Raji (cell line): ENCODE data around the gene OR9A4.

ENCODE experiments used
- POLR2A ChIP-seq: IDR thresholded peaks from 2 replicates; pipeline ENCODE4 v1.6.1; 2011; ENCODE audit warnings: low read depth, low read length, control low read depth; ENCODE audit not compliant: insufficient read depth

OR9A4 gene

DNA sequence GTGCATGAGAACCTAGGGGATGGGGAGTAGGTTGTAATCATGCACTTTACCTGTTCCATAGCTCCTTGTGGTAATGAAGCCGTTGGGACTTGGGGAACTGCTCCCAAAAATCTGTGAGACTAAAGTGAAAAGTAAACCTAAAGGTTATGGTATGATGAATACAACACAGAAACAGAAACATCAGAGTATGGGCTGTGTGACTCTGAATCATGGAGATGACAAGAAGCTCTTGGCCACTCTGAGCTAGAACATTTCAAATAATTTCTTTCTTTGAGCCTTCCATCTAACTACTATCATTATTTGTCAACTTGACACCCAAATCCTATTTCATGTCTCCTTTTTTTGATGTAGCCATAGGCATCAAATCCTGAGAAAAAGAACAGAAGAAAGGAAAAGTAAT, 27.6 kb downstream of the OR9A4 start:
- no peak for TF ChIP-seq POLR2A

DNA sequence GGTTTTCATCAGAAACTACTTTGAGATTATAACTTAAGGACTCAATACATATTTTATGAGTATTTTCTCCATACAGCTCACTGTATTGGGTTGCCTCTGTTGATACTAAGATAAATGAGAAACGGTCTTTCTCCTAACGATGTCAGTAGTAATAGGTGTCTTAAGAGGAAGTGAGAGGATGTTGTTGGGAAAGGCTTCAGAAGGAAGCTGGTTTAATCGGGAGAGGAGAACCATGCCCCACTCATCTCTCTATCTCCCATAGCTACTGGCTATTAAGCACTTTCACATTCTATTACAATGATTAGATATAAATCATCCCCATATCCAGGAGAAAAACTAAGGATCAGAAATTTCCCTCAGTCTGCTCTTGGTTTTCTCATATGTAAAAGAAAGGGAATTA, 28.6 kb downstream of the OR9A4 start:
- no peak for TF ChIP-seq POLR2A

DNA sequence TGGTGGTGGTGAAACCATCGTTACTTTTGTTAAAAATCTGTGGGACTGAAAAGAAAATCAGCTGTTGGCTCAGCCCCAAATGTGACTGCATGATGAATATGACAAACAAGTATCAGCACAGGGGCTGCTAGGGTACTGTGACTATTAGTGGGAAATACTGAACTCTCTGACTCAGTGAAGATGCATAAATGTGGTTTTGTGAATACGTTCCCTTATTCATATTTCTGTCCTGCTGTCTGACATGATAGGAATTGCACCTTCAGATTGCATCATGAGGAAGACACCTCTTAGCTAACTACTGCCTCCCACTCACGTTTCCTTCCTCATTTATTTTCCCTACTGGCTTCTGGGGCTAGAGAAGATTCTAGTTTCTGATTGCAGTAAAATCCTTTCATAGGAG, 29.2 kb downstream of the OR9A4 start:
- TF ChIP-seq POLR2A = no peak

DNA sequence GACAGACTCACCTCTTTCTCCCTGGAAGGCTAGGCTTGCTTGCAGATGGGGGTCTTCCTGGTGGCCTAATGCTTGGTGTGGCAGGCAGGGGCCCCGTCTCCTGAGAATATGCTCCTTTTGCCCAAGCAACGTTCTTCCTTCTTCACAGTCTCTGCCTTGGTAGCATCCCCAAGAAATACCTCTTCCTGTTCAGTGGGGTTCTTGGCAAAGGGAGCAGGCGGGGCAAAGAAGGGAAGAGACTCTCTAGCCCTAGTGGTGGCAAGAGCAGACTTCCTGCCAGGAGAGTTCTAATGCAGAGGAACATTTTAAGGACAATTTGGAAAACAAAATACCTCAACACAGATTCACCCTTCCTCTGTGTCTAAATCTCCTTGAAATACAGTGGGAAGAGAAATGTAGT, 30.6 kb downstream of the OR9A4 start, which contains the start of gene CLEC5A:
Gene CLEC5A, minus strand, starts transcription at position 179 of the 400 bp plus-strand sequence. CDS start 682 bp downstream, outside the sequence.
- TF ChIP-seq POLR2A = no peak

DNA sequence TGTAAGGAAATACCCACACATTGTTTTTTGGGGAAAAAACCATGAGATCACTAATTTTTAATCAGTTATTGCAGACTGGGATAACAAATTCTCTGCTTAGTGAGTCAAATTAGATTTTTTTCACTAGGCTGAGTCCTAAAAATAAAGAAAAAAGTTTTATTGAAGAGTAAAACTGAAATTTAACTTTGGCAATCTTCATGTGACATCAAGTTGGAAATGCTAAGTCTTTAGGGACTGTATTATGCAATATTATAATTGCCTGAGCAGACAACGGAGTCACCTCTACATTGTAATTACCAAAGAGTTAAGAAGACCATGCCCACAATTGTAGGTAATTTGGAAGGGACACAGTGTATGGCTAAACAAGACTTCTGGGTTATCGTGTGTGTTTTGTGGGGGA, 32.8 kb downstream of the OR9A4 start:
- TF ChIP-seq POLR2A = no peak

DNA sequence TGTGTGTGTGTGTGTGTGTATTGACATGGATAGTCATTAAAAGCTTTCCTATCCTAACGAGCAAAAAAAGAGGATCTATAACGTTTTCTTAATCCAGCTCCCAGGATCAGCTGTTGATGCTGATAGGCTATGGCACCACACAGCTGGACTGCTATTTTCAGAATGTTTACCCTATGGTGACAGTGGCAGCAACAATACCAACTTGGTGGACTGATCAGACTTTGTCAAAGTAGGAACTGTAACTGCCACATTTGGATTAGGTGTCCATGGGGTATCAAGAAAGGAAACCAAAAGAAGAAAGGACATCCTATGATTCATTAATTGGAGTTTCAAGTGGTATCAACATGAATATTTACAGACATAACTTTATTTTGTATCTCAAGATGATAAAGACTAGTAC, 33.3 kb downstream of the OR9A4 start:
- no peak for TF ChIP-seq POLR2A

DNA sequence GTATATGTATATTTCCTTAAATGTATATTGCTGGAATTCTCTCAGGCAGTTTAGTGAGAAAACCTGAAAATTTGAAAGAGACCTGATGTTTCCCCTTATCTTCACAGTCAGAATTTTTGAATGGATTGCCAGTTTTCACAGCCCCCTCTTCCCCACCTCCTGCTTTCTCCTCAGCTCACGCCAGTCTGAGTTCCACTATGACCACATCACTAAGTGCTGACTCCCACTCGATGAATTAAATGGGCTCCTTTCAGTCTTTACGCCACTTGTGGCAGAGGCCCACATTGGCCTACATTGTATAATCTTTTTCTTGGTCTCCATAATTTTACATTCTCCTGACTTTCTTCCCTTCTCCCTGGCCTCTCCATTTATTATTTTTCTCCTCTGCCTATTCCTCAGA, 33.7 kb downstream of the OR9A4 start:
- TF ChIP-seq POLR2A = no peak

DNA sequence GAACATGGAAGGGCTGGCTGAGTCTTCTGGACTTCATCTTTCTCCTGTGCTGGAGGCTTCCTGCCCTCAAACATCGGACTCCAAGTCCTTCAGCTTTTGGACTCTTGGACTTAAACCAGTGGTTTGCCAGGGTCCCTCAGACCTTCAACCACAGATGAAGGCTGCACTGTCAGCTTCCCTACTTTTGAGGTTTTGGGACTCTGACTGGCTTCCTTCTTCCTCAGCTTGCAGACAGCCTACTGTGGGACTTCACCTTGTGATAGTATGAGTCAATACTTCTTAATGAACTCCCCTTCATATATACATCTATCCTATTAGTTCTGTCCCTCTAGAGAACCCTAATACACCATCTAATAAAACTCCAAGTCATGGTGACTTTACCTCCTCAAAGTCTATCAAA, 34.6 kb downstream of the OR9A4 start:
- no peak for TF ChIP-seq POLR2A

DNA sequence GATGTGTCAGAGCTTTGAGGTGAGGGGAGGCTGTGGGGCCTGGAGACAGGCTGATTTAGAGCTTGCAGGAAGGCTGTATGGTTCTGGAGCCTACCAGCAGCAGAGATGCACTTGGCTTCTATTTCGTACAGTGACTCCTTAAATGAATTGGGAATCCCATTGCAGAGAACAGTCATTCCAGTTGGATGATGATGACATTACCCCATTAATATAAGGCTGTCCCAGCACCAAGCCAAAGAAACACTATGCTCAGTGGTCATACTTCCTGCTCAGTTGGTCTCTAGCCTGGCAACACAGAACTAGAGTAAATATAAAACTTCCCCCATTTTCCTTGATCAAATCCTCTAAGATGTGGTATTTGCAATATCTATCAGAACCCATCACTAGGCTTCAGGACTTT, 36.3 kb downstream of the OR9A4 start:
- no peak for TF ChIP-seq POLR2A

DNA sequence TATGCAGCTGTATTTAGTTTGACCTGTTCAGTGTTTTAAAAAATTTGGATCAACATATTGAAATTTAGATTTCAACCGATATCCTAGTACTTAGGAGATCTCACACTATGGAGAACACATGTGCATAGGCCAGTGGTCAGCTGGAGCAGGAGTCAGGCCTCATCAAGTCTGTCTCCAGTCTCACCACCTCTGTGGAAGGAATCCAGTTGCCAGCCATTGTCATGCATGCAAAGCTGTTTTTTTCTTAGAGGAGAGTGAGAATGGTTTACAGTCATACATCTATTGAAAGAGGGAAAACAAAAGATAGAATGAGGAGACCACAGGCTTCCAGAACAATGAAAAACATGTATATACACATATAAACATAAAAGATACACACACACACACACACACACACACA, 38.1 kb downstream of the OR9A4 start:
- TF ChIP-seq POLR2A = no peak

DNA sequence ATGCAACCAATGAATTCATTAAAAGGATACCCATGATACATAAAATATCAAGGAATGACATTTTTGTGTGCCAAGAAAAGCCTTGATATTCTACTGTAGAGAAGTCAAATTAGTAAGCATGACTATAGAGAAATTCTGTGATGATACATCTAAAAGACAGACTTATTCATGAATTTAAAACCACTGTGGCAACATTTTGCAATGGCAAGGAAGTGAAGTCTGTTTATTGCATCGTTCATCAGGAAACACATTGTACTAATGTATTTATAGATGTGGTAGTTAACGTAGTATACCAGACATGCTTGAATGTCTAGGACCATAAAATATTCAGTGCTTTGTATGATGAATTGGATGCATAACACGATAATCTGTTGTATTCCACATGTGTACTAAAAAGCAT, 39.9 kb downstream of the OR9A4 start:
- no peak for TF ChIP-seq POLR2A

DNA sequence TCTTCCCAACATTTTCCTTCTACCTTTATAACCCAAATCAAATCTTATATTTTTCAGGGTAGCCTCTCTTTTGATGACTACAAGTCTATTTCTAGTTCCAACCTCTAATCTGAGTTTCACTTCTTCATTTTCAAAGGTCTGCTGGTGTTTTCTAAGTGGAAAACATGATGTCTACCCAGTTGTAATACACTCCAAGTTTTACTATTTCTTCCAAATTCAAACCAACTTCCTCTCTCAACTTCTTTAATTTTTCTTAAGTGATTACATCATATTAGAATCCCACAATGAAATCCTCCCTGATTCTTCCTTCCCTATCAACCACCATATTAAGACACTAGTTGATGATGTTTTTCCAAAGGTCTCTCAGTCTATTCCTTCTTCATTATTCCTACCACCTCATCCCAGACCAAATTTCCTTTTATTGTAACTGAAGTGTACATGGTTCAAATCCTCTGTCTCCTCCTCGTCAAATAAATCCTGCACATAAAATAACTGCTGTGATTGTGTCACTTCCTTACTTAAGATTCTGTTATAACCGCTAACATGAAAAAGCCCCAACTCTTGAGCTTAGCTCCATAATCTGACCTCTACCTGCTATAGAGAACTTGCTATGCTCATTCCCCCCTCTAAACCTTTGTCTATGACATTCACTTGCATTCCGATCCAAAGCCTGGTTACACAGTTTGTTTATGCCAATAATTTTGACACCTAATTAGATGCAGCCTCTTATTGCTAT, 44.7 kb downstream of the OR9A4 start:
- TF ChIP-seq POLR2A = no peak
